Fibroblast of the conjunctiva (primary cell): Measurements from ENCODE around the gene ALDH3B1.

Experiments used
- DNase-seq: peaks from one replicate; pipeline ENCODE4 v3.0.0-alpha.2; 2010; ENCODE audit warnings: low read depth

The ALDH3B1 gene

DNA sequence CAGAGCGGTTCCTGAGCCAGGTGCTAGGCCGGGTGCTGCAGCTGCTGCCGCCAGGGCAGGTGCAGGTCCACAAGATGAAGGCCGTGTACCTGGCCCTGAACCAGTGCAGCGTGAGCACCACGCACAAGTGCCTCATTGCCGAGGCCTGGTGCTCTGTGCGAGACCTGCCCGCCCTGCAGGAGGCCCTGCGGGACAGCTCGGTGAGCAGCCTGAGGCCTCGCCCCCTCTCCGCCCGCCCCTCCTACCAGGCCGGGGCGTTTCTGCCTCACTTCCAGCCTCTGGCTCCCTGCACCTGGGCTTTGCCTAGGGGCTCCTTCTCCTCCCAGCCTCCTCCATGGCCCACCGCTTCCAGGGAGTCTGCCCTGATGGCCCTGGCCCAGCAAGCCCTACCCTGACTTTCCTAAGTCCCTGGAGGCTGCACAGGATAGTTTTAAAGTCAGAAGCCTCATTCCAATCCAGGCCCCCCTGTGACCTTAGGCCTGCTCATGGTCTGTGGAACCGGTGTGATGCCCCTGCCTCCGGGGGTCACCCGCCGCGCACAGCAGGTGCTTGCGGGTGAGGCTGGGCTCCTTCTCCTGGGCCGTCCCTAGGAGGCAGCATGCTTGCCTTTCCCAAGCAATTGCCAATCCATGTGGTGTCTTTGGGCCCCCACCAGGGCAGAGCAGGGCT lies 34.2 kb downstream of the ALDH3B1 start:
- no peak for DNase-seq

DNA sequence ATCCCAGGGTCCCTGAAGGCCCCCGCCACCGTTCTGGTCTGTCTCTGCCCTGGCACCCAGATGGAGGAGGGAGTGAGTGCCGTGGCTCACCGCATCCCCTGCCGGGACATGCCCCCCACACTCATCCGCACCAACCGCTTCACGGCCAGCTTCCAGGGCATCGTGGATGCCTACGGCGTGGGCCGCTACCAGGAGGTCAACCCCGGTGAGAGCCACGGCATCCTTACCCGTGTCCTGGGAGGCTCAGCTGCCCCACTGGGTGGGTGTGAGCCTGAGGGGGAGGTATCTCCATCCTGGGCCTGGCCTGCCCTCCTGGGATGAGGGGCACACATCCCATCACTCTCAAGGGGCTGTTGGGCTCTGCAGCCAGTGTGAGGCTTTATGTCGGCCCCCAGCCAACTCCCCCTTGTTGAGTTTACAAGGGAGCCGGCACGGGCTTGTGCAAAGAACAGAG lies 34.8 kb downstream of the ALDH3B1 start:
- DNase-seq, result no peak

DNA sequence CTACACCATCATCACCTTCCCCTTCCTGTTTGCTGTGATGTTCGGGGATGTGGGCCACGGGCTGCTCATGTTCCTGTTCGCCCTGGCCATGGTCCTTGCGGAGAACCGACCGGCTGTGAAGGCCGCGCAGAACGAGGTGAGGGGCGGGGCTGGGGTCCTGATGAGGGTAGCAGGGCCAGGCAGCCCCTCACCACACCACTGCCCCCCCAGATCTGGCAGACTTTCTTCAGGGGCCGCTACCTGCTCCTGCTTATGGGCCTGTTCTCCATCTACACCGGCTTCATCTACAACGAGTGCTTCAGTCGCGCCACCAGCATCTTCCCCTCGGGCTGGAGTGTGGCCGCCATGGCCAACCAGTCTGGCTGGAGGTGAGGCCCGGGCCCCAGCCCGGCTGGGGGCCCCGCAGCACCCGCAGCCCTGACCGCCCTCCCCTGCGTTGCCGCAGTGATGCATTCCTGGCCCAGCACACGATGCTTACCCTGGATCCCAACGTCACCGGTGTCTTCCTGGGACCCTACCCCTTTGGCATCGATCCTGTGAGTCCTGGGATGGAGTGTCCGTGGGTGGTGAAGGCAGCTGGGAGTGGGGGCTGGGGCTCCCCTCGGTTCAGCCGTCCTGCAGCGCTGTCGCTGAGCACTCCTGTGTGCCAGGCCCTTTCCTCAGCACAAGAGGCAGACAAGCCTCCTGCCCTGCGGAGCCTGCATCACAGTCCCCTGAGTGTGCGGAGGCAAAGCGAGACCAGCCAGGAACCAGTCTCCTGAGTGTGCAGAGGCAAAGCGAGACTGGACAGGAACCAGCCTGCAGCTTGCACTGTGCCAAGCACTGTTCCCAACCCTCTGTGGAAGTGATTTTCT lies 37.5 kb downstream of the ALDH3B1 start:
- no peak for DNase-seq

DNA sequence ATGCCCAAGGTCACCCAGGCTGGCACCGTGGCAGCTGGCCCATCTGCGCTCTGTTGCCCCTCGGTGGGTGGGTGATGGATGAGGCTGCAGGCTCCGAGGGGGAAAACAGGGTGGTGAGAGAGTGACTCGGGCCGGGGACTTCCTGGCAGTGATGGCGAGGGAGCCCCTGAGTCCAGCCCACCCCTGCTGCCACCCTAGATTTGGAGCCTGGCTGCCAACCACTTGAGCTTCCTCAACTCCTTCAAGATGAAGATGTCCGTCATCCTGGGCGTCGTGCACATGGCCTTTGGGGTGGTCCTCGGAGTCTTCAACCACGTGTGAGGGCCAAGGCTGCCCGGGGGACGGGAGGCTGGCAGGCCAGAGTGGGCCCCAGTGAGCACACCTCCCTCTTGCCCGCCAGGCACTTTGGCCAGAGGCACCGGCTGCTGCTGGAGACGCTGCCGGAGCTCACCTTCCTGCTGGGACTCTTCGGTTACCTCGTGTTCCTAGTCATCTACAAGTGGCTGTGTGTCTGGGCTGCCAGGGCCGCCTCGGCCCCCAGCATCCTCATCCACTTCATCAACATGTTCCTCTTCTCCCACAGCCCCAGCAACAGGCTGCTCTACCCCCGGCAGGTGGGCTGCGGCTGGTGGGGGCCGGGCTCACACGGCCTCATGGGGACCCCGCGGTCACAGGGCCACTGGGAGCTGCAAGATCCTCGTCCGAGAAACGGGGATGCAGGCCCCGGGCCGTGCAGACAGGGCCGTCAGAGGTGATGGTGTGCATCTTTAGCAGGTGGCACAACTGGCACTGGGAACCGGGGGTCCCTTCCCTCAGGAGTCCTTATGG lies 38.8 kb downstream of the ALDH3B1 start:
- DNase-seq, result no peak

DNA sequence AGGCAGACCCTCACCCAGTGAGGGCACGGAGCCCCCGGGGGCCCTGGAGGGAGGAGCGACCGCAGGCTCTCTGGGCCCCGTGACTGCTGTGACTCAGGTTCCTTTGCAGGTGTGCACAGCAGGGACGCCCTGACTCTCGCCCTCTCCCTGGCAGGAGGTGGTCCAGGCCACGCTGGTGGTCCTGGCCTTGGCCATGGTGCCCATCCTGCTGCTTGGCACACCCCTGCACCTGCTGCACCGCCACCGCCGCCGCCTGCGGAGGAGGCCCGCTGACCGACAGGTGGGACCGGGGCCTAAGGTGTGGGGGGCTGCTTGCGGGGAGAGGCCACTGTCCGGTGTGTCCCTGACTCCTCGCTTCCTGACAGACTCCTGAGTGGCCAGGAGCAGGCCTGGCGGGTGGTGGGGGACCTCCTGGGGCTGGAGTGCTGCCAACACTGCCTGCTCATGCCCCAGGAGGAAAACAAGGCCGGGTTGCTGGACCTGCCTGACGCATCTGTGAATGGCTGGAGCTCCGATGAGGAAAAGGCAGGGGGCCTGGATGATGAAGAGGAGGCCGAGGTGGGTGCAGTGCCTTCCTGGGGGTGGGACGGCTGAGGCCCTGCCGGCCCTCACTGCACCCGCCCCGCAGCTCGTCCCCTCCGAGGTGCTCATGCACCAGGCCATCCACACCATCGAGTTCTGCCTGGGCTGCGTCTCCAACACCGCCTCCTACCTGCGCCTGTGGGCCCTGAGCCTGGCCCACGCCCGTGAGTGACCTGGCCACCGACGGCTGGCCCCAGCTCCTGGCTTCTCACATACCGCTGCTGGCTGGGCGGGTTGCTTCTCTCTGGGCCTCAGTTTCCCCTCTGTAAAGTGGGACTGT lies 39.6 kb downstream of the ALDH3B1 start:
- no peak for DNase-seq

DNA sequence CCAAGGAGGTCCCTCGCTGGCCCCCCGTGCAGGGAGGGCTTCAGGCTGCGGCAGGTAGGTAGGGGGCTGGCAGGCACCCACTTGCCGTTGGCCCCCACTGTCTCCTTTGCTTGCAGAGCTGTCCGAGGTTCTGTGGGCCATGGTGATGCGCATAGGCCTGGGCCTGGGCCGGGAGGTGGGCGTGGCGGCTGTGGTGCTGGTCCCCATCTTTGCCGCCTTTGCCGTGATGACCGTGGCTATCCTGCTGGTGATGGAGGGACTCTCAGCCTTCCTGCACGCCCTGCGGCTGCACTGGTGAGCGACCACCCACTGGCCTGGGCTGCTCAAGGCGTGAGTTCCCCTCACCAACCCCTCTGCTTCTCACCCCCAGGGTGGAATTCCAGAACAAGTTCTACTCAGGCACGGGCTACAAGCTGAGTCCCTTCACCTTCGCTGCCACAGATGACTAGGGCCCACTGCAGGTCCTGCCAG lies 40.3 kb downstream of the ALDH3B1 start:
- DNase-seq, result no peak

DNA sequence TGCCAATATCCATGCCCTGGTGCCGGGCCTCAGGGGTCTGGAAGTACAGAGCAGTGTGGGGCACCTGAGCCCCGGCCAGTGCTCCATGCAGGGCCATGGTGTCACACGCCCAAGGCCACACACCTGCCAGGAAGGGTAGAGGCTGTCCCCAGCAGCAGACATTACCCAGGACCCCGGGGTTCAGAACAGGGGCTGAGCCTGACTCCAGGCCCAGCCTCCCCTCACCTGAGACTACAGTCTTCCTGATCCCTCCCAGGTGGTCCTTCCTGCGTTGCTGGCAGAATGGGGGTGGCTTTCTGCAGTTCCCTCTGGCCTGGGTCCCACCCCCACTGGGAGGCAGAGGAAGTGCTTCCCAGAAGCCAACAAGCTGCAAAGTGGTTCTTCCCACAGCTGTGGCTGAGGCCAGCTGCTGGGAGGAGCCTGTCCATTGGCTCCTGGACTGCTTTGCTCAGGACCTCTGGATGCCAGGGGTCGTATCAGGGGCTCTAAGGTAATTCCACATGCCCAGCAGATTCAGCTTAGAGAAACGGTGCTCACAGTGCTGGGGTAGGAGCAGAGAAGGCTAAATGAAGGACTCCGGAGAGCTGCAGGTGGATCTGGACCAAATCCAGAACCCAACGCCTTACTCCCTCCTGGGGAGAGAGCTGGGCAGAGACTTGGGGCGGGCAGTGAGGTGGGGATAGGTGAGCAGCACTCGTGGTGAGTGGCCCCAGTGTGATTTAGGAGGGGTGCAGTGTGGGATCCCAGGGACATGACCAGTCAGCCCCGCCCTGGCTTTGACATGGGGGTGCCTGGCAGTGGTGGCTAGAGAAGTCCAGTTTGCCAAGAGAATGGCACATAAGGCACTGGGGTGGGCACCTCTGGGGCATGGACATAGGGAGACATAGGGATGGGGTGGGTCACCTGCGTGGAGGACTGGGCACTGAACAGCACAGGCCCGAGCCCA lies 41.3 kb downstream of the ALDH3B1 start:
- no peak for DNase-seq

DNA sequence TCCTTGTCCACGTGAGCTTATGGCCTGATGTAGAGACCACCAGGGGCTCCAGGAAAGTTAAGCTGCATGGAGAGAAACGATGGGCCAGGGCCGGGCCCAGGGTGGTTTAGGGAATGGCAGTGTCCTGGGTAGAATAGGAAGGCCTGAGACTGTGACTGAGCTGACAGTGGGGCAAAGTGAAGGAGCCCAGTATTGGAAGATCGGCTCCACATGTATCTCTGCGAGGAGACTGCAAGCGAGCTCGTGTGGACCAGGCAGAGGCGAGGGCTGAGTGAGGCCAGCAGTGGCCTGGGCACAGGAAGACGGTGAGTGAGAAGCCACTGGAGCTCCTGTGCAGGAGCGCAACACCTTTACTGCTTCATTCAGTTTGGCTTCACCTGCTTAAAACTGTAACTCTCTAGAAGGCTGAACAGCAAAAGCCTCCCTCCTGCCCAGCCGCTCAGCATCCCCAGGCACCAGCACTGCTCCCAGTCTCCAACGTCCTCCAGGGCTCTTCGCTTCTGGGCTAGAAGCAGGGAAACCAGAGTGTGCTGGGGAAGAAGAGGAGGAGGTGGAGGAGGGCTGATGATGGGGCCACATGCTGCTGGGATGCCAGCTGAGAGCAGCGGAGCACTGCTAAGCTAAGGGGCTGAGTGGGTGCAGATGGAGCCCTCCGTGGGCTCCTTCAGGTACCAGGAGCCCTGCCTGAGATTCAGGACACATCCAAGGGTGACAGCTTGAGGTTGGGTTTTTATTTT lies 42.2 kb downstream of the ALDH3B1 start:
- no peak for DNase-seq

DNA sequence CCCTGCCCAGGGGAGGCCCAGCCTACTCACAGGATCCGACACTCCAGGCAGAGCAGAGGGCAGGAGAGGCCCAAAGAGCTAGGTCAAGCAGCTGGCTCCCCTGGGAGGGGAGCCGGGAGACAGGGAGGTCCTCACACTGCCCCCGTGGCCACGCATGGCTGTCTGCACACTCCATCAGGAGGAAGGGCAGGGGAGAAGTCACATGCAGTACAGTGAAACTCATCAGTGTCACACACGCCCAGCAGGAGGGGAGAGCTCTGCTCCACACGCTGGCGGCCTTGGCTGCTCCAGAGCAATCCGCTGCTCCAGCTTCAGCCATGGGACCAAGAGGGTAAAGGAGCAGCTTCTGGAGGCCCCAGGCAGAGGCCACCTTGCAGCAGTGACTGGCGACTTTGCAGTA lies 43.0 kb downstream of the ALDH3B1 start:
- DNase-seq, result no peak

DNA sequence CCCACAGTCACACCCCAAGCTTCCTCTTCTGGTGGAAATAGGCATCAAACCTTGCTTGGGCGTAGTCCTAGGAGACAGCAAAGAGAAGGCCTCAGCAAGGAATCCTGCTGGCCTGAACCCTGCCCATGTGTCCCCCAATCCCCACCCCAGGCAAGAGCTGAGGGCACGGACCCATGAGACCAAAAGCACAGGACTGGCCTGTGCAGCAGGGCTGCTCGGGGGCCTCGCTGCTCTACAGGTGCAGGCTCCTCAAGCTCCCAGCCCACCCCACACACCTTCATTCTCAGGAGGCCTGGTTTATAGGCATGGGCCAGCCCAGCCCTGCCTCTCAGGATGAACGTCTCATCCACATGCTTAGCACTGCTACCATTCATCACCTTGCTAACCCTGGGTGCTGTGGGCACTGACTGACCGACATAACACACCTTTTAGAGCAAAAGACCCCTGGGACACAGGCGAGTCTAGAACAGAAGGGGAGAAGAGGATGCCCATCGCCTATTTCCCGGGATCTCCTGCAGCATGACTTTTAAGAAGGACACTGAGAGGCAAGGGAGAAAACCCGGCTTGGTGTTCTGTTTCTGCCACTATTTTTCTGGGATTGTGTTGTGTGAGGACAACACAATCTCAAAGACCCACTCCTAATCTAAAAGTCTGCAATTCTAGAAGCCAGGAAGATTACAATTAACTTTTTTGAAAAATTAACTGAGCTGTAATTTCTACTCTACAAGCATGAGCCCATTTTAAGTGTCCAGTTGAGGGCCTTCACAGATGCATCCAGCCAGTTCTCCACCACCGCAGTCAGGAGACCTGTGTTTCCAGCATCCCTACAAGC lies 44.1 kb downstream of the ALDH3B1 start:
- DNase-seq, result no peak

DNA sequence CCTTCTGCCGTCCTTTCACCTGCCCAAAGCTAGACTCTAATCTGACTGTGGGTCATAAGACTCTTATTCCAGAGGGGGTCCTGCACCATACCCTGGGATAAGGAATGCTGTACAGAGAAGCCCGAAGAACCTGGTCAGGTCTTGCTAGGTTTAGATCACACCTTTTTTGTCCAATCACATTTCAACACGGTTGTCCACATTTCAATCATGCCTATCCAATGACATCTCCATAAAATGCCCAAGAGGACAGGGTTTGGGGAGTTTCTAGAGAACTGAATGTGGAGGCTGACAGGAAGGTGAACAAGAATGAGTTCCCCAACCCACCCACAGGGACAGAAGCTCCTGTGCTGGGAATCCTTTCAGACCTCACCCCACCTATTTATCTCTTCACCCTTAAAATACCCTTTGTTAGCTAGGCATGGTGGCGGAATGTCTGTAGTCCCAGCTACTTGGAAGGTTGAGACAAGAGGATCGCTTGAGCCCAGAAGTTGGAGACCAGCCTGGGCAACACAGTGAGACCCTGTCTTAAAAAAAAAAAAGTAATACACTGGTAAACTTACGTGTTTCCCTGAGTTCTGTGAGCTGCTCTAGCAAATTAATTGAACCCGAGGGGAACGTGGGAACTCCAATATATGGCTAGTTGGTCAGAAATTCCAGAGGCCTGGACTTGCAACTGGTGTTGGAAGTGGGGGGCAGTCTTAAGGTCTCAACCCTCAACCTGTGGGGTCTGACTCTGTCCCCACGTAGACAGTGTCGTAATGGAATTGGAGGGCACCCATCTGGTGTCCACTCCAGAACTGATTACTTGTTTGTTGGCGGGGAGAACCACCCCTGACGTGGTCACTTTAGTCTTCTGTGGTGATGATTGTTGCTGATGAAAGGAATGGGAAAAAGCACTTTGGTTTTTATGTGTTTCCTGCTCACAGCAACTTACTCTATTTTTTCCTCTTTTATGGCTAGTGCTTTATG lies 46.5 kb downstream of the ALDH3B1 start:
- no peak for DNase-seq

DNA sequence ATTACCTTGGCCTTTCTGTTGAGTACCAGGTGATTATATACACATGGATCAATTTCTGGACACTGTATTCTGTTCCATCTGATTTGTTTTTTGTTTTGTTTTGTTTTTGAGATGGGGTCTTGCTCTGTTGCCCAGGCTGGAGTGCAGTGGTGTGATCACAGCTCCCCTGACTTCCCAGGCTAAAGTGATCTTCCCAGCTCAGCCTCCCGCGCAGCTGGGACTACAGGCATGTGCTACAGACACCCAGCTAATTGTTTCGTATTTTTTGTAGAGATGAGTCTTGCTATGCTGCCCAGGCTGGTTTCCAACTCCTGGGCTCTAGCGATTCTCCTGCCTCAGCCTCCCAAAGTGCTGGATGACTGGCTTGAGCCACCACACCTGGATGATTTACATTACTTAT lies 47.7 kb downstream of the ALDH3B1 start:
- DNase-seq, result no peak

DNA sequence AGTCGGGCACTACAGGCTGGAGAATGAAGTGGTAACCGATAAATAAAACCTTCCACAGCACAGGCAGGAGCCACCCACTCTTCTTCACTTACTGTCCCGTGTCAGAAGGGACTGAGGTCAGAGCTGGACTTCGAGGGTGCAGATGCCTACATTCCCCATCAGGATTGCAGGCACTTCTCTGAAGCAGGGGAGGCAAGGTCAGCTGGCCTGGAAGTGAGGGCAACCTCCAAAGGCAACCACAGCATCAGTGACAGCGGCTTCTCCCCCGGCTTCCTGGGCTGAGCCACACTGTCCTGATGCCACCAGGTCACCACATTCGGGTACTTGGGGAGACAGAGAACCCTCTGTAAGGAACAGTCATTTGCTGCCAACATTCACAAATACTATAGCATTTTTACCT lies 51.4 kb downstream of the ALDH3B1 start:
- DNase-seq, result no peak

DNA sequence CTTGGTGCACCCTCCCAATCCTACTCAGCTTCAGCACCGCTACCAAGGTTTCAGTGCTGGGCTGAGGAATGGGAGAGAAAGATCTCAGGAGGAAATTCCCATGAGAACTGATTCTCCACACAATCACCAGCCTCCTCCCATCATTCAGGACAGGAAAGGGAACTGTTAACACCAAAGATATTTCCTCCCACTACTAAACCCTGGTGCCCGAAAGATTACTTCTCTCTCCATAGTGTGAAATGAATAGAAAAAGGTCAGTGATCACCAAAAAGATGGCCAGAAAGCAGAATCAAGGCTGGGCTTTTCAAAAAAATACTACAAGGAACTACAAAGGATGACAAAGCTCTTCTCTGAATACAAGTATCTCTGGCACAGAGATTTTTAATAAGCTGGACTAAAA lies 54.8 kb downstream of the ALDH3B1 start:
- no peak for DNase-seq

DNA sequence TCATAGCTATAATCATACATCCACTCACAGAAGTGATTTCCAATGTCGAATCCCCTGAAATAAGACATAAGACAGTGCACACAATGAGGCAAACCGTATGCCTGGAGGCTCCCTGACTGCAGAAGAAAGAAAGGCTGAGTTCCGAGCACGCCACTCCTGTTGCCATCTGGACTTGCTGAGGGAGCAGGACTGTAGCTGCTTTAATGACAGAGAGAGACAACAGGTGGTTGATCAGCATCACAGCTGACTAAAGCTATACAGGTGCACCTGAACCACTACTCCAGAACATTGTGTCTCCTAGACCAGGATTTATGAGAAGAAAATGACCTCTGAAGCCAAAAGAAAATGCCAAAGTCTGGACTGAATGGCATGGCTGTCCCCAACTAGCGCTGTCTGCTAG lies 55.7 kb downstream of the ALDH3B1 start:
- DNase-seq, result no peak

DNA sequence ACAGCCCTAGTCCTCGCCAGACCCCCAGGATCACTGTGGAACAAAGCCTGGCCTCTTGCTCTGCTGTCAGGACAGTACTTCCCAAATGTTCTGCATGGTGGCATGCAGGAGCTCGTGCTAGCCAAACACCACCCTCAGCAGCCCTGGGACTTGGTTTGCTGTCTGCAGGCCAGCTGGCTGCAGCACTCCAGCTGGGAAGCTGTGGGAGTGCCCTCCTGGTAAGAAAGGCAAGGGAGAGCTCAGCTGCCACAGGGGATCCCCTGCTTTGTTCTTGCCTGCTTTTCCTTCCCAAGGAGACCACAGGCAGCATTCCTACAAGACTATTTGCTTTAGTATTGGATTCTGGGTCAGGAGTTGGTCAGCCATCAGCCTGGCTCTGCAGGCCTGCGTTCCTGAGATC lies 56.6 kb downstream of the ALDH3B1 start:
- no peak for DNase-seq

DNA sequence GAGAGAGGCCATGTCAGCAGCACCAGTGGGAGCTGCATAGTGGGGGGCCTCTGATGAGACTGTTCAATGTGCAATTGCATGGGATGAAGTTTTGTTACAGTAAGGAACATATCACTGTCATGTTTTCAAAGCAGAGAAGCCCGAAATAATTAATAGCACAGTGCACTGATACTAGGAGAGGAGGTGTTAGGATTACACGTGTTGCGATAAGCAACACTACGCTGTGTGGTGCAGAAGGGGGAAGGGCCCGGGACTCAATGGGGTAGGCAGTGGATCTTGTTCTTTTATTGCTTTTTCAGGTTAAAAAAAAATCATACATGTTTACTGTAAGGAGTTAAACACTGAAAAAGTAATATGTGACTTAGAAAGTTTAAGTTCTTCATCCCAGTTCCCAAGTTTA lies 57.9 kb downstream of the ALDH3B1 start:
- no peak for DNase-seq
